Right lobe of liver (tissue), 6 donors: ENCODE data around the gene PMFBP1. TPM values are rescaled to one million over a fixed set of nuclear protein-coding genes. Genes with fewer than 3 reads are reported as not detected.

ENCODE experiments used
- ATAC-seq, 4 donors: fragments of 200-7000 bp; cut with Tn5 transposase; one replicate each; pipeline ENCODE4 v1.9.1; 2020; ENCODE audit warnings: mild to moderate bottlenecking in 4 of 4, moderate library complexity in 4 of 4
- DNase-seq, 3 donors: peaks; one replicate each; pipeline ENCODE4 v3.0.0-alpha.2; 2020
- H3K27ac ChIP-seq, 3 donors: fragments of 200-600 bp; one replicate each; pipeline ENCODE4 v1.8.0; 2022
- H3K27me3 ChIP-seq, 2 donors: fragments of 200-600 bp; one replicate each; pipeline ENCODE4 v1.8.0; 2022
- H3K36me3 ChIP-seq, 4 donors: fragments of 200-600 bp; sonication (generic) in 1 of 4; one replicate each; pipeline versions ENCODE4 v1.5.1 to v1.8.0; 2017 to 2022; ENCODE audit warnings: control low read depth in 1 of 4
- H3K4me1 ChIP-seq, 4 donors: fragments of 200-600 bp; sonication (generic) in 1 of 4; one replicate each; pipeline versions ENCODE4 v1.5.1 to v1.8.0; 2017 to 2022; ENCODE audit warnings: control low read depth in 1 of 4
- H3K4me3 ChIP-seq, 3 donors: fragments of 200-600 bp; one replicate each; pipeline ENCODE4 v1.8.0; 2022
- H3K9me3 ChIP-seq, 4 donors: fragments of 200-600 bp; sonication (generic) in 1 of 4; one replicate each; pipeline versions ENCODE4 v1.5.1 to v1.8.0; 2017 to 2022; ENCODE audit warnings: control low read depth in 1 of 4
- POLR2A ChIP-seq: fragments of 450-650 bp; IDR thresholded peaks from one replicate; pipeline ENCODE4 v1.6.1; 2017; ENCODE audit warnings: antibody characterized with exemption, mild to moderate bottlenecking
- WGBS: methylation state at CpG from one replicate; pipeline ENCODE4 v1.1.6; 2018; ENCODE audit warnings: low coverage, low lambda C conversion rate; ENCODE audit not compliant: insufficient coverage; ENCODE audit errors: missing lambda C conversion rate; 5-methylcytosine and 5-hydroxymethylcytosine counted together
- intact Hi-C, 2 donors: fragments of 100-400 bp; cut with DNase I; formaldehyde crosslinking; loops; one replicate each; pipeline versions ENCODE4 v1.11.2 to v1.14.1; 2022
- total RNA-seq, 6 experiments: library from RNA; depleted of rRNA in 2 of 6; stranded (reverse); fragments of >200 nt in 2 of 6; fragmentation: NEBNext Ultra II Directional in 3 of 6; extraction: Animal tissue kit (Norgen Biotek cat#: 25700) in 3 of 6; gene quantifications; one replicate each; pipeline versions ENCODE4 v1.1.0 to v1.2.4, GENCODE V29; 2016 to 2023
- TF ChIP-seq, protein P1 (sequence below), 4 donors: fragments of 200-600 bp in 3 of 4; fragments of 450-650 bp in 1 of 4; IDR thresholded peaks; one replicate each; pipeline versions ENCODE4 v1.5.1 to v1.8.0; 2016 to 2022; ENCODE audit warnings: antibody characterized with exemption in 4 of 4, mild to moderate bottlenecking in 2 of 4
- donor health status: DM: no; HTN: yes; CAD: no.
- donor health status: DM: no; HTN: no; CAD: no.
- donor health status: DM: no; HTN: no; CAD: no.
- donor health status: DM: no; HTN: yes; CAD: no.
- donor health status: DM: no; HTN: yes; CAD: no.

PMFBP1 gene
- total RNA-seq, 6 experiments from 2014 or later: 0.09 to 0.53 (median 0.19) TPM; not detected in 2

DNA sequence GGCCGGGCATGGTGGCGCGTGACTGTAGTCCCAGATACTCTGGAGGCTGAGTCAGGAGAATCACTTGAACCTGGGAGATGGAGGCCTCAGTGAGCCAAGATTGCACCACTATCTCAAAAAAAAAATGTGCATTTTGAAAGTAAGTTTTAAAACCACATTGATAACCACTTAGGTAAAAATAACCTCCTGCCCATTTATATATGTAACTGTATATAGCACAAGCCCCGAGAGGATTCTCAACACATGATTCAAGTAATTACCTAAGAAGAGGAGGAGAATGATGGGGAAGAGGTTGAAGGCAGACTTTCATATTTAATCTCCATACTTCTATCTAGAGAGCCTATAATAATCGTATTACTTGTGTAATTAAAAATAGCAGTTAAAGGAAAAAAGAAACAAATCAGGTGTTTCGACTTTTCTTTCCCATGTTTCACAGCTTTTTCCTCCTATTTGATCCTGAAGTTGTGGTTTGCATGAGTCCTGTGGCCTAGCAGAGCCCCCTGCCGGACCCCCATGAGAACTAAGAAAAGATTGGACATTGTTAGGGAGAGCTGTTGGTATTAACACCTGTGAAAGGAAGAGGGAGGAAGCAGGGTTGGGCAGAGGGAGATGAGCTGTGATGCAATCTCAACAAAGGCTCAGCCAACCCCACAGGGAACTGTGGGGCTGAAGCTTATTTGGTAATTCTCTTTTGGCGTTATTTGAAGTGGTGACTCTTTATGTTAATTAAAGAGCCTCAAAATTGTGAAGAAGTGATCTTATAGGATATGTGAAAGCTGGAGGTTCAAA, 22.1 kb downstream of the PMFBP1 start:
- H3K4me3 ChIP-seq: no peak overlapping the region
- DNase-seq (no peak), ATAC-seq (no peak)
- no peak for TF ChIP-seq POLR2A
- TF ChIP-seq, protein P1, sequence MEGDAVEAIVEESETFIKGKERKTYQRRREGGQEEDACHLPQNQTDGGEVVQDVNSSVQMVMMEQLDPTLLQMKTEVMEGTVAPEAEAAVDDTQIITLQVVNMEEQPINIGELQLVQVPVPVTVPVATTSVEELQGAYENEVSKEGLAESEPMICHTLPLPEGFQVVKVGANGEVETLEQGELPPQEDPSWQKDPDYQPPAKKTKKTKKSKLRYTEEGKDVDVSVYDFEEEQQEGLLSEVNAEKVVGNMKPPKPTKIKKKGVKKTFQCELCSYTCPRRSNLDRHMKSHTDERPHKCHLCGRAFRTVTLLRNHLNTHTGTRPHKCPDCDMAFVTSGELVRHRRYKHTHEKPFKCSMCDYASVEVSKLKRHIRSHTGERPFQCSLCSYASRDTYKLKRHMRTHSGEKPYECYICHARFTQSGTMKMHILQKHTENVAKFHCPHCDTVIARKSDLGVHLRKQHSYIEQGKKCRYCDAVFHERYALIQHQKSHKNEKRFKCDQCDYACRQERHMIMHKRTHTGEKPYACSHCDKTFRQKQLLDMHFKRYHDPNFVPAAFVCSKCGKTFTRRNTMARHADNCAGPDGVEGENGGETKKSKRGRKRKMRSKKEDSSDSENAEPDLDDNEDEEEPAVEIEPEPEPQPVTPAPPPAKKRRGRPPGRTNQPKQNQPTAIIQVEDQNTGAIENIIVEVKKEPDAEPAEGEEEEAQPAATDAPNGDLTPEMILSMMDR (IDR thresholded peaks at IDR 0.05): no peak
- H3K36me3 ChIP-seq: no peaks in the 10 kb centered on the region
- no peaks in the 10 kb centered on the region for H3K9me3 ChIP-seq
- no peaks in the 10 kb centered on the region for H3K4me1 ChIP-seq
- intact Hi-C loops: no loop called here
- 50% methylated on average over 5 of the region's 8 CpGs for WGBS
- no peak overlapping the region for H3K27ac ChIP-seq
- H3K27me3 ChIP-seq: no peaks in the 10 kb centered on the region

DNA sequence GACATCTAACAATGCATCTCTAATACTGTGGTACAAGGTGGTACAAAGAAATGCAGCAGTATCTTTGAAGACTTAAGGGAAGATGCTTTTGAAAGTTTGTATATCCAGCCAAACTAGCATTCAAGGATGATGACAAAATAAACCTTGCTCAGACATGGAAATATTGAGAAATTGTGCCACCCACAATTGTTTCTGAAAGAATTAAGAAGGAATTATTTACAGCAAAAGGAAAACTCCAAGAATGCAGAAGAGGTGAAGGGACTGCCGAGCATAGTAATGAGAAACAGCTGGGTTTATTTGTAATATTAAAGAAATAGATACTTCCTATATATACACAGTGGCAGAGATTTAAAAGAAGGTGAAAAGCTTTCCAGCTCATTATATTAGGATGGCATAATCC, 29.5 kb downstream of the PMFBP1 start:
- Histone ChIP-seq H3K4me3 (no peak overlapping the region), H3K27ac (no peak overlapping the region), H3K9me3 (no peaks in the 10 kb centered on the region), H3K4me1 (peaks cover 0 to 10% (median 0%) of the 10 kb centered on the region in 4 donors), H3K36me3 (no peaks in the 10 kb centered on the region), H3K27me3 (no peaks in the 10 kb centered on the region)
- no peak for TF ChIP-seq POLR2A
- TF ChIP-seq, protein P1 (IDR thresholded peaks at IDR 0.05): no peak
- DNase-seq (no peak), ATAC-seq (no peak)
- intact Hi-C loops: no loop called here
- WGBS: 69% methylated on average over 1 of the region's 1 CpG

DNA sequence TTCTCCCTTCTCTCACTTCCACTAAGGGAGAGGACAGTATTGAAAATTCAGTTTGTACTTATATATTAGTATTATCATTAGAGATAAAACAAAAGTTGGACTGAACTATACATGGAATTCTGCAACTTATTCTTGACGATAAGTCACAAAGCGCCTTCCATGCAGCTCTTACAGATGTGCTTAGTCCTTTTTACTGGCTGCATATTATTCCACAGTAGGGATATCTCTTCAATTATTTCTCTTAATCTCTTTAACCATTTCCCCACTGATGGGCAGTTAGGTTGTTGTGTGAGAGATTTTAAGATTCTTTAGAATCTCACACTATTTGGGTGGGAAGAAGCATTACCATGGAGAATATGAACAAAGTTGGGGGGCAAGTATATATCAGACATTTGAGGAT, 32.0 kb downstream of the PMFBP1 start:
- H3K9me3 ChIP-seq: no peaks in the 10 kb centered on the region
- H3K36me3 ChIP-seq: no peaks in the 10 kb centered on the region
- H3K27ac ChIP-seq: no peak overlapping the region
- DNase-seq: no peak
- H3K4me3 ChIP-seq: no peak overlapping the region
- whole genome bisulfite sequencing: 91% methylated on average over 2 of the region's 2 CpGs
- intact Hi-C loops: no loop called here
- no peaks in the 10 kb centered on the region for H3K27me3 ChIP-seq
- no peak for TF ChIP-seq POLR2A
- TF ChIP-seq, protein P1 (IDR thresholded peaks at IDR 0.05): no peak
- H3K4me1 ChIP-seq: peaks cover 0 to 10% (median 0%) of the 10 kb centered on the region in 4 donors
- no peak for ATAC-seq

DNA sequence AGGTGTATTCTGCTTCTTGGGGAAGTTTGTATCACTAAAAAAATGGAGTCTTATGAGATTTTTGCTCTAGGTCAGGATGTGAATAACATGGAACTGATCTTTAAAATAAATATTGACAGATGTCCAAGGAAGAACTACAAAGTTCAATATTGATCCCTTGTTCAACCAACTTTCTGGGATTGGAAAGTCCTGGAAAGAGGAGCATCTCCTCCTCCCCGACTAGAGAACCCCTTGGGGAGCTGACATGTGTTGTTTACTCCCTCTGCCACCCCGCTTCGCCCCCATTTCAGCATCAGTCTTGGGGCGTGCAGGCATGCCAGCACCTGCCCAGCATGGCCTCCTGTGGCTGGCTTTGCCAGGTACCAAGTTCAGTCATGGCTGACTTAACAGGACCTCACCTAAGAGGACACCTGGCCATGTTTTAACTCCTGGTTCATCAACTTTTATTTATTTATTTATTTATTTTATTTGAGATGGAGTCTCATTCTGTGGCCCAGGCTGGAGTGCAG, 33.8 kb downstream of the PMFBP1 start:
- Histone ChIP-seq H3K4me3 (no peak overlapping the region), H3K27ac (no peak overlapping the region), H3K27me3 (no peaks in the 10 kb centered on the region), H3K9me3 (no peaks in the 10 kb centered on the region), H3K36me3 (no peaks in the 10 kb centered on the region), H3K4me1 (peaks cover 0 to 10% (median 0%) of the 10 kb centered on the region in 4 donors)
- 25% methylated on average over 4 of the region's 4 CpGs for WGBS
- DNase-seq (no peak), ATAC-seq (peak; percentile 60 to 77 (median 65))
- TF ChIP-seq POLR2A: no peak
- TF ChIP-seq, protein P1 (IDR thresholded peaks at IDR 0.05): no peak
- intact Hi-C loops: no loop called here
